ENCODE measurements around the gene RHOH. TPM values are rescaled to one million over a fixed set of nuclear protein-coding genes. Genes with fewer than 3 reads are reported as not detected.

Gene RHOH
- total and polyA plus RNA-seq, 10 of the 15 experiments (the other 5 are each of a cell fraction or from before 2014, with no cell fraction given) = 46.5 to 120 (median 57.9) TPM

- TF ChIP-seq GABPA (IDR thresholded peaks at IDR 0.05; ENCODE audit: low read depth) = no peak
- no peak for TF ChIP-seq ZBTB33 (IDR thresholded peaks at IDR 0.05)
- TF ChIP-seq CHD4 (IDR thresholded peaks at IDR 0.05) = no peak
- no peak for TF ChIP-seq E4F1 (IDR thresholded peaks at IDR 0.05; ENCODE audit: borderline replicate concordance, partially characterized antibody)
- TF ChIP-seq MEF2B (IDR thresholded peaks at IDR 0.05; ENCODE audit: partially characterized antibody, poor library complexity, severe bottlenecking) = no peak
- TF ChIP-seq HDAC2 (IDR thresholded peaks at IDR 0.05) = no peak
- peak; percentile 71 for TF ChIP-seq MXI1 (IDR thresholded peaks at IDR 0.05; ENCODE audit: low read depth, low read length)
- peak; percentile 67 for TF ChIP-seq ZNF24 (IDR thresholded peaks at IDR 0.05)
- TF ChIP-seq JUND (IDR thresholded peaks at IDR 0.05; ENCODE audit: low read depth, low read length) = no peak
- TF ChIP-seq SRF (IDR thresholded peaks at IDR 0.05; ENCODE audit: low read depth in 2 of 2, low read length in 2 of 2) = no peak
- TF ChIP-seq ATF3 (IDR thresholded peaks at IDR 0.05; ENCODE audit: borderline replicate concordance, extremely low read depth, low read depth, low read length) = no peak
- TF ChIP-seq RBBP5 (conservative IDR thresholded peaks at IDR 0.05) = no peak
- 0 out of 2 replicates have a peak, but pooled peaks have one; percentile 55 for TF ChIP-seq ZBED1 (IDR thresholded peaks at IDR 0.05; ENCODE audit: borderline replicate concordance)
Observed at GRCh38 chr4:40205259-40206198, 8.7 kb downstream of the RHOH start (continued).

Measured in GM12878 (cell line).